Measurements from ENCODE around the gene CTRB1. TPM values are rescaled to one million over a fixed set of nuclear protein-coding genes. Genes with fewer than 3 reads are reported as not detected.

The CTRB1 gene
- total and polyA plus RNA-seq, 2 of the 13 experiments (the other 11 are each of a cell fraction or from before 2014, with no cell fraction given), result not detected

GRCh38 chr16:75265911-75266701 lies 47.3 kb downstream of the CTRB1 start (continued):
- TF ChIP-seq, protein P1, sequence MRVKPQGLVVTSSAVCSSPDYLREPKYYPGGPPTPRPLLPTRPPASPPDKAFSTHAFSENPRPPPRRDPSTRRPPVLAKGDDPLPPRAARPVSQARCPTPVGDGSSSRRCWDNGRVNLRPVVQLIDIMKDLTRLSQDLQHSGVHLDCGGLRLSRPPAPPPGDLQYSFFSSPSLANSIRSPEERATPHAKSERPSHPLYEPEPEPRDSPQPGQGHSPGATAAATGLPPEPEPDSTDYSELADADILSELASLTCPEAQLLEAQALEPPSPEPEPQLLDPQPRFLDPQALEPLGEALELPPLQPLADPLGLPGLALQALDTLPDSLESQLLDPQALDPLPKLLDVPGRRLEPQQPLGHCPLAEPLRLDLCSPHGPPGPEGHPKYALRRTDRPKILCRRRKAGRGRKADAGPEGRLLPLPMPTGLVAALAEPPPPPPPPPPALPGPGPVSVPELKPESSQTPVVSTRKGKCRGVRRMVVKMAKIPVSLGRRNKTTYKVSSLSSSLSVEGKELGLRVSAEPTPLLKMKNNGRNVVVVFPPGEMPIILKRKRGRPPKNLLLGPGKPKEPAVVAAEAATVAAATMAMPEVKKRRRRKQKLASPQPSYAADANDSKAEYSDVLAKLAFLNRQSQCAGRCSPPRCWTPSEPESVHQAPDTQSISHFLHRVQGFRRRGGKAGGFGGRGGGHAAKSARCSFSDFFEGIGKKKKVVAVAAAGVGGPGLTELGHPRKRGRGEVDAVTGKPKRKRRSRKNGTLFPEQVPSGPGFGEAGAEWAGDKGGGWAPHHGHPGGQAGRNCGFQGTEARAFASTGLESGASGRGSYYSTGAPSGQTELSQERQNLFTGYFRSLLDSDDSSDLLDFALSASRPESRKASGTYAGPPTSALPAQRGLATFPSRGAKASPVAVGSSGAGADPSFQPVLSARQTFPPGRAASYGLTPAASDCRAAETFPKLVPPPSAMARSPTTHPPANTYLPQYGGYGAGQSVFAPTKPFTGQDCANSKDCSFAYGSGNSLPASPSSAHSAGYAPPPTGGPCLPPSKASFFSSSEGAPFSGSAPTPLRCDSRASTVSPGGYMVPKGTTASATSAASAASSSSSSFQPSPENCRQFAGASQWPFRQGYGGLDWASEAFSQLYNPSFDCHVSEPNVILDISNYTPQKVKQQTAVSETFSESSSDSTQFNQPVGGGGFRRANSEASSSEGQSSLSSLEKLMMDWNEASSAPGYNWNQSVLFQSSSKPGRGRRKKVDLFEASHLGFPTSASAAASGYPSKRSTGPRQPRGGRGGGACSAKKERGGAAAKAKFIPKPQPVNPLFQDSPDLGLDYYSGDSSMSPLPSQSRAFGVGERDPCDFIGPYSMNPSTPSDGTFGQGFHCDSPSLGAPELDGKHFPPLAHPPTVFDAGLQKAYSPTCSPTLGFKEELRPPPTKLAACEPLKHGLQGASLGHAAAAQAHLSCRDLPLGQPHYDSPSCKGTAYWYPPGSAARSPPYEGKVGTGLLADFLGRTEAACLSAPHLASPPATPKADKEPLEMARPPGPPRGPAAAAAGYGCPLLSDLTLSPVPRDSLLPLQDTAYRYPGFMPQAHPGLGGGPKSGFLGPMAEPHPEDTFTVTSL (CRISPR knock-in tag; IDR thresholded peaks at IDR 0.05; ENCODE audit: borderline replicate concordance), result no peak
- peak; percentile 64 for TF ChIP-seq POLR2AphosphoS5 (IDR thresholded peaks at IDR 0.05; ENCODE audit: low read depth, low read length)
- TF ChIP-seq SAP130 (CRISPR knock-in tag; IDR thresholded peaks at IDR 0.05; ENCODE audit: low read depth), result peak; percentile 87
- TF ChIP-seq, protein P2, sequence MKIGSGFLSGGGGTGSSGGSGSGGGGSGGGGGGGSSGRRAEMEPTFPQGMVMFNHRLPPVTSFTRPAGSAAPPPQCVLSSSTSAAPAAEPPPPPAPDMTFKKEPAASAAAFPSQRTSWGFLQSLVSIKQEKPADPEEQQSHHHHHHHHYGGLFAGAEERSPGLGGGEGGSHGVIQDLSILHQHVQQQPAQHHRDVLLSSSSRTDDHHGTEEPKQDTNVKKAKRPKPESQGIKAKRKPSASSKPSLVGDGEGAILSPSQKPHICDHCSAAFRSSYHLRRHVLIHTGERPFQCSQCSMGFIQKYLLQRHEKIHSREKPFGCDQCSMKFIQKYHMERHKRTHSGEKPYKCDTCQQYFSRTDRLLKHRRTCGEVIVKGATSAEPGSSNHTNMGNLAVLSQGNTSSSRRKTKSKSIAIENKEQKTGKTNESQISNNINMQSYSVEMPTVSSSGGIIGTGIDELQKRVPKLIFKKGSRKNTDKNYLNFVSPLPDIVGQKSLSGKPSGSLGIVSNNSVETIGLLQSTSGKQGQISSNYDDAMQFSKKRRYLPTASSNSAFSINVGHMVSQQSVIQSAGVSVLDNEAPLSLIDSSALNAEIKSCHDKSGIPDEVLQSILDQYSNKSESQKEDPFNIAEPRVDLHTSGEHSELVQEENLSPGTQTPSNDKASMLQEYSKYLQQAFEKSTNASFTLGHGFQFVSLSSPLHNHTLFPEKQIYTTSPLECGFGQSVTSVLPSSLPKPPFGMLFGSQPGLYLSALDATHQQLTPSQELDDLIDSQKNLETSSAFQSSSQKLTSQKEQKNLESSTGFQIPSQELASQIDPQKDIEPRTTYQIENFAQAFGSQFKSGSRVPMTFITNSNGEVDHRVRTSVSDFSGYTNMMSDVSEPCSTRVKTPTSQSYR (CRISPR knock-in tag; IDR thresholded peaks at IDR 0.05; ENCODE audit: borderline replicate concordance), result peak; percentile 92
- TF ChIP-seq ZNF205 (CRISPR knock-in tag; IDR thresholded peaks at IDR 0.05), result no peak
- TF ChIP-seq ZNF547 (CRISPR knock-in tag; IDR thresholded peaks at IDR 0.05), result no peak; the same call in 1 of the 2 replicates
- TF ChIP-seq ZNF569 (CRISPR knock-in tag; IDR thresholded peaks at IDR 0.05; ENCODE audit: borderline replicate concordance), result no peak
- TF ChIP-seq, protein P3, sequence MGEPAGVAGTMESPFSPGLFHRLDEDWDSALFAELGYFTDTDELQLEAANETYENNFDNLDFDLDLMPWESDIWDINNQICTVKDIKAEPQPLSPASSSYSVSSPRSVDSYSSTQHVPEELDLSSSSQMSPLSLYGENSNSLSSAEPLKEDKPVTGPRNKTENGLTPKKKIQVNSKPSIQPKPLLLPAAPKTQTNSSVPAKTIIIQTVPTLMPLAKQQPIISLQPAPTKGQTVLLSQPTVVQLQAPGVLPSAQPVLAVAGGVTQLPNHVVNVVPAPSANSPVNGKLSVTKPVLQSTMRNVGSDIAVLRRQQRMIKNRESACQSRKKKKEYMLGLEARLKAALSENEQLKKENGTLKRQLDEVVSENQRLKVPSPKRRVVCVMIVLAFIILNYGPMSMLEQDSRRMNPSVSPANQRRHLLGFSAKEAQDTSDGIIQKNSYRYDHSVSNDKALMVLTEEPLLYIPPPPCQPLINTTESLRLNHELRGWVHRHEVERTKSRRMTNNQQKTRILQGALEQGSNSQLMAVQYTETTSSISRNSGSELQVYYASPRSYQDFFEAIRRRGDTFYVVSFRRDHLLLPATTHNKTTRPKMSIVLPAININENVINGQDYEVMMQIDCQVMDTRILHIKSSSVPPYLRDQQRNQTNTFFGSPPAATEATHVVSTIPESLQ (CRISPR knock-in tag; conservative IDR thresholded peaks at IDR 0.05), result no peak
- peak; percentile 96 for TF ChIP-seq REPIN1 (CRISPR knock-in tag; IDR thresholded peaks at IDR 0.05; ENCODE audit: borderline replicate concordance, low read depth)
- peak; percentile 59 for TF ChIP-seq PHF5A (CRISPR knock-in tag; IDR thresholded peaks at IDR 0.05; ENCODE audit: low read depth, unreplicated experiment)
- peak; percentile 22; the same call in 1 of the 2 replicates for TF ChIP-seq SMAD3 (CRISPR knock-in tag; IDR thresholded peaks at IDR 0.05)
- no peak for TF ChIP-seq MLLT10 (CRISPR knock-in tag; IDR thresholded peaks at IDR 0.05)
- peak; percentile 77 for TF ChIP-seq ZNF263 (CRISPR knock-in tag; IDR thresholded peaks at IDR 0.05)
- TF ChIP-seq IRF2 (CRISPR knock-in tag; IDR thresholded peaks at IDR 0.05), result peak; percentile 66
- no peak for TF ChIP-seq TCF12 (IDR thresholded peaks at IDR 0.05)
- TF ChIP-seq TCF12 (CRISPR knock-in tag; IDR thresholded peaks at IDR 0.05), result no peak; the same call in 1 of the 2 replicates
